Right atrium auricular region (tissue), 2 donors: Measurements from ENCODE around the gene MGAT1. TPM values are rescaled to one million over a fixed set of nuclear protein-coding genes. Genes with fewer than 3 reads are reported as not detected.
A peak's percentile ranks its signal among the peaks of the same experiment; 100 is the strongest.

ENCODE experiments used
- DNase-seq: peaks from one replicate; pipeline ENCODE4 v3.0.0-alpha.2; 2019; ENCODE audit warnings: low spot score
- H3K27ac ChIP-seq, 2 donors: fragments of 200-600 bp; sonication (generic); 1 replicate in 1 of 2; 2 replicates in 1 of 2; pipeline ENCODE4 v1.5.1; 2016 to 2019
- H3K27me3 ChIP-seq, 2 donors: fragments of 200-600 bp; sonication (generic); one replicate each; pipeline versions ENCODE4 v1.5.1 to v1.6.0; 2017 to 2019
- H3K36me3 ChIP-seq: fragments of 200-600 bp; sonication (generic); one replicate; pipeline ENCODE4 v1.5.1; 2016
- H3K4me1 ChIP-seq, 2 donors: fragments of 200-600 bp; sonication (generic); one replicate each; pipeline versions ENCODE4 v1.5.1 to v1.6.0; 2017 to 2019
- H3K4me3 ChIP-seq, 2 donors: fragments of 200-600 bp; sonication (generic); 1 replicate in 1 of 2; 2 replicates in 1 of 2; pipeline ENCODE4 v1.5.1; 2017 to 2019; ENCODE audit warnings: mild to moderate bottlenecking in 1 of 2, moderate library complexity in 1 of 2
- H3K9me3 ChIP-seq, 2 donors: fragments of 200-600 bp; sonication (generic); one replicate each; pipeline ENCODE4 v1.5.1; 2019
- CTCF ChIP-seq, 2 donors: fragments of 200-600 bp; sonication (generic); IDR thresholded peaks; one replicate each; pipeline ENCODE4 v1.5.1; 2019; ENCODE audit warnings: antibody characterized with exemption in 2 of 2
- total RNA-seq, 2 donors: library from RNA; depleted of rRNA; stranded (reverse); fragments of >200 nt; gene quantifications; one replicate each; pipeline ENCODE4 v1.1.0, GENCODE V29; 2016

Gene MGAT1
- total RNA-seq, 2 donors from 2014 or later, result 84.1 to 130 TPM

- H3K4me1 ChIP-seq, result peaks cover 0 to 91% of the 10 kb centered on the region in 2 donors
- no peaks in the 10 kb centered on the region for H3K36me3 ChIP-seq
Observed at GRCh38 chr5:180803181-180804128, 849 bp upstream of the MGAT1 start.

GRCh38 chr5:180801596-180802324 is 846 bp downstream of the MGAT1 start:
- peak; percentile 57 for DNase-seq
- no peak for TF ChIP-seq CTCF (IDR thresholded peaks at IDR 0.05)
- Histone ChIP-seq H3K36me3 (no peaks in the 10 kb centered on the region), H3K9me3 (no peaks in the 10 kb centered on the region), H3K4me1 (peaks cover 0 to 91% of the 10 kb centered on the region in 2 donors), H3K27me3 (no peaks in the 10 kb centered on the region), H3K27ac (peak overlapping the region; percentile 98 to 99), H3K4me3 (peak overlapping the region; percentile 91 to 96)

More at GRCh38 chr5:180803181-180804128, 849 bp upstream of the MGAT1 start:
- DNase-seq, result peak; percentile 72
- H3K9me3 ChIP-seq, result no peaks in the 10 kb centered on the region
- H3K27ac ChIP-seq, result peak overlapping the region; percentile 98 to 99
- peak overlapping the region; percentile 91 to 96 for H3K4me3 ChIP-seq
- no peak for TF ChIP-seq CTCF (IDR thresholded peaks at IDR 0.05)
- H3K27me3 ChIP-seq, result no peaks in the 10 kb centered on the region

GRCh38 chr5:180799902-180800801 is 2.5 kb downstream of the MGAT1 start:
- H3K27ac ChIP-seq, result peak overlapping the region; percentile 98 to 99
- peaks cover 0 to 86% of the 10 kb centered on the region in 2 donors for H3K4me1 ChIP-seq
- no peaks in the 10 kb centered on the region for H3K36me3 ChIP-seq
- peak overlapping the region in 1 of 2 donors; percentile 96 for H3K4me3 ChIP-seq
- no peak for TF ChIP-seq CTCF (IDR thresholded peaks at IDR 0.05)
- DNase-seq, result peak; percentile 53
- no peaks in the 10 kb centered on the region for H3K27me3 ChIP-seq
- no peaks in the 10 kb centered on the region for H3K9me3 ChIP-seq

GRCh38 chr5:180799194-180799593 is 3.4 kb downstream of the MGAT1 start:
- peak overlapping the region in 1 of 2 donors; percentile 99 for H3K27ac ChIP-seq

More at GRCh38 chr5:180799194-180799593, 3.4 kb downstream of the MGAT1 start:
- Histone ChIP-seq H3K9me3 (no peaks in the 10 kb centered on the region), H3K4me3 (no peak overlapping the region), H3K36me3 (no peaks in the 10 kb centered on the region), H3K4me1 (peaks cover 0 to 77% of the 10 kb centered on the region in 2 donors), H3K27me3 (no peaks in the 10 kb centered on the region)
- DNase-seq, result peak; percentile 56
- peak in 1 of 2 donors; percentile 12 for TF ChIP-seq CTCF (IDR thresholded peaks at IDR 0.05)
